ENCODE data around the gene TCL1B. TPM values are rescaled to one million over a fixed set of nuclear protein-coding genes. Genes with fewer than 3 reads are reported as not detected.

Gene TCL1B
- total and polyA plus RNA-seq, 2 of the 4 experiments (the other 2 are of a cell fraction) = not detected

DNA sequence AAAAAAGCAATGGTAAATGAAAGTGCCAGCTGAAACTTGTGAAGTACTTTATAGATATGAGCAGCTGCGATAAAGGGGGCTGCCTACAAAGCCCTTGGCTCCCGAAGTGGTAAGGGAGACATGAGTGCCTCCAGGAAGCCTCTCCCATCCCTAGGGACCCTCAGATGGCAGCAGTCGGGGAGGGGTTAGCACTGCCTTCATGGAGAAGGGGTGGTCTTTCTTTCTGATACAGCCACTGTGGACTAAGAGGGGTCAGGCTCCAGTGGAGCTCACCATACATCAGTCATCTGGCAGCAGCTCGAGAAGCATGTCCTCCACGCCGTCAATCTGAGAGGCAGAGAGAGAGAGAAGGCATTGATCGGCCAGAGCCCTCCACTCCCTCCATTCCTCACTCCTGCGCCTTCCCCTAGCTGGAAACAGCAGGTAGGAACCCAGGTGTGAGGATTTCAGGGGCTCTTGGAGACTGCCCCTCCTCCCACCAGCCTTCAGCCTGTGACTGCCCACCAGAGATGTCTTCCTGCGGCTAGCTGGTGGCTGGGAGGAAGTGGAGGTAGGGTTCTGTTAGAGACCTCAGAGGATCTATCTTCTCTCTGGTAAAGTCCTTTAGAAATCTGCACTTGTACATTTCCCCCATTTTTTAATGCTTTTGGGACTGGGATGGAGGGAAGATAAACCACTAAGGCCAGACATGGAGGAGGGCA lies 25.4 kb downstream of the TCL1B start:
- intact Hi-C loops (cut with micrococcal nuclease) (no loop called here), dilution Hi-C loops (cut with HindIII; ENCODE audit: low sequenced_read_pairs, unreplicated experiment) (no loop called here), in situ Hi-C loops (cut with MboI; ENCODE audit: low sequenced_read_pairs) (no loop called here)
- no peak for DNase-seq
- H3K9me3 ChIP-seq (ENCODE audit: control insufficient read depth, insufficient read depth, low read length) = no peaks in the 10 kb centered on the region
- H2BK15ac ChIP-seq (ENCODE audit: low read depth, low read length) = no peak overlapping the region
- H3K79me1 ChIP-seq (ENCODE audit: low read depth in 1 of 2, low read length in 2 of 2) = no peaks in the 10 kb centered on the region
- no peak overlapping the region for H2BK120ac ChIP-seq (ENCODE audit: low read depth, low read length)
- H4K8ac ChIP-seq (ENCODE audit: low read depth in 2 of 2, low read length in 2 of 2) = no peak overlapping the region
- POLR2A ChIA-PET (ENCODE audit: unreplicated experiment) = no interaction called here
- H2AFZ ChIP-seq (replicated peaks; ENCODE audit: low read length, poor library complexity) = no peak overlapping the region
- no peak overlapping the region for H2AK9ac ChIP-seq (replicated peaks; ENCODE audit: low read depth, low read length, poor library complexity)
- CTCF ChIA-PET = no interaction called here
- no peak overlapping the region for H2BK5ac ChIP-seq (ENCODE audit: low read depth, low read length, poor library complexity, severe bottlenecking)
- no peak overlapping the region for H3K56ac ChIP-seq (ENCODE audit: extremely low read depth, insufficient read depth, low read length)
- H3K9me1 ChIP-seq (ENCODE audit: insufficient read depth, low read length) = no peaks in the 10 kb centered on the region
- no peaks in the 10 kb centered on the region for H4K20me1 ChIP-seq (ENCODE audit: insufficient read depth, low read length)
- no peak overlapping the region for H2BK20ac ChIP-seq (ENCODE audit: low read depth, low read length)
- H3K18ac ChIP-seq (ENCODE audit: low read depth, low read length) = no peak overlapping the region
- no TSS peak for BruUV-seq (replicated peaks)
- WGBS, 2 experiments (ENCODE audit: extremely low coverage in 2 of 2, insufficient read length in 1 of 2) = no CpG with 5 or more reads among the region's 9 CpGs
- H2AK5ac ChIP-seq (ENCODE audit: low read depth, low read length) = no peak overlapping the region
- no peak for TF ChIP-seq MAZ (IDR thresholded peaks at IDR 0.05; ENCODE audit: borderline replicate concordance, low read depth, low read length)
- no peak overlapping the region for H3K4me2 ChIP-seq (ENCODE audit: low read depth, low read length)
- H3K23ac ChIP-seq (ENCODE audit: low read depth, low read length) = no peak overlapping the region
- no peaks in the 10 kb centered on the region for H3K27me3 ChIP-seq (ENCODE audit: control insufficient read depth, insufficient read depth, low read length)
- H4K5ac ChIP-seq (ENCODE audit: low read depth, low read length) = no peak overlapping the region
- no peak overlapping the region for H3K27ac ChIP-seq (ENCODE audit: insufficient read depth, low read length)
- no peak overlapping the region for H3K4me3 ChIP-seq (ENCODE audit: insufficient read depth, low read depth, low read length)
- no peak overlapping the region for H3K9ac ChIP-seq (ENCODE audit: low read depth, low read length)
- H3K36me3 ChIP-seq (ENCODE audit: control insufficient read depth, insufficient read depth, low read length) = no peaks in the 10 kb centered on the region
- H3K4ac ChIP-seq (ENCODE audit: low read depth, low read length) = no peak overlapping the region
- H4K91ac ChIP-seq (ENCODE audit: insufficient read depth, low read depth, low read length) = no peak overlapping the region
- no peaks in the 10 kb centered on the region for H3K4me1 ChIP-seq (ENCODE audit: control insufficient read depth, insufficient read depth, low read length)
- ATAC-seq (ENCODE audit: low read depth) = no peak
- no peak overlapping the region for H3K14ac ChIP-seq (replicated peaks; ENCODE audit: low read depth, low read length)

Data from IMR-90 (cell line).